Embryonic facial prominence (tissue), 1 donor: ENCODE results near the gene MACROD2.
"Not testable (repeated sequence)": the region's sequence is repeated elsewhere in the genome, so short reads cannot be mapped to it uniquely, and the experiment has no call there.

Experiments used
- DNase-seq: peaks from one replicate; pipeline ENCODE4 v3.0.0-alpha.2; 2016; ENCODE audit errors: extremely low spot score

MACROD2 gene

GRCh38 chr20:14953736-14954135 is 958.4 kb downstream of the MACROD2 start:
- no peak for DNase-seq

GRCh38 chr20:14955399-14955798 is 960.1 kb downstream of the MACROD2 start:
- no peak for DNase-seq

- DNase-seq, result no peak
These were observed 960.7 kb downstream of the MACROD2 start for GRCh38 chr20:14956026-14956425.

GRCh38 chr20:14956538-14956937 is 961.2 kb downstream of the MACROD2 start:
- DNase-seq, result no peak

- DNase-seq, result no peak
These were observed 962.1 kb downstream of the MACROD2 start for GRCh38 chr20:14957402-14957801.

- no peak for DNase-seq
These were observed 963.3 kb downstream of the MACROD2 start for GRCh38 chr20:14958626-14959025.

GRCh38 chr20:14959506-14960475 is 964.5 kb downstream of the MACROD2 start:
- no peak for DNase-seq

GRCh38 chr20:14960831-14961230 is 965.5 kb downstream of the MACROD2 start:
- DNase-seq, result no peak

- no peak for DNase-seq
These were observed 967.9 kb downstream of the MACROD2 start for GRCh38 chr20:14963262-14963663.

GRCh38 chr20:14966203-14966602 is 970.9 kb downstream of the MACROD2 start:
- no peak for DNase-seq

GRCh38 chr20:14966808-14967207 is 971.5 kb downstream of the MACROD2 start:
- no peak for DNase-seq

GRCh38 chr20:14972256-14972655 is 976.9 kb downstream of the MACROD2 start:
- DNase-seq, result no peak

- DNase-seq, result no peak
These were observed 977.4 kb downstream of the MACROD2 start for GRCh38 chr20:14972690-14973089.

- no peak for DNase-seq
These were observed 984.2 kb downstream of the MACROD2 start for GRCh38 chr20:14979453-14979986.

GRCh38 chr20:14981486-14981885 is 986.2 kb downstream of the MACROD2 start:
- DNase-seq, result not testable (repeated sequence)

- not testable (repeated sequence) for DNase-seq
These were observed 987.0 kb downstream of the MACROD2 start for GRCh38 chr20:14982324-14982723.

GRCh38 chr20:14984305-14984704 is 989.0 kb downstream of the MACROD2 start:
- no peak for DNase-seq

- no peak for DNase-seq
These were observed 989.7 kb downstream of the MACROD2 start for GRCh38 chr20:14984768-14985622.

- DNase-seq, result no peak
These were observed 990.8 kb downstream of the MACROD2 start for GRCh38 chr20:14986026-14986655.

GRCh38 chr20:14986656-14987055 is 991.3 kb downstream of the MACROD2 start:
- no peak for DNase-seq

- no peak for DNase-seq
These were observed 994.4 kb downstream of the MACROD2 start for GRCh38 chr20:14989535-14990290.
